Urinary bladder (tissue), 4 donors: ENCODE measurements around the gene GPHN. TPM values are rescaled to one million over a fixed set of nuclear protein-coding genes. Genes with fewer than 3 reads are reported as not detected.
"Not testable (repeated sequence)": the region's sequence is repeated elsewhere in the genome, so short reads cannot be mapped to it uniquely, and the experiment has no call there.

Source experiments
- DNase-seq: peaks from one replicate; pipeline ENCODE4 v3.0.0-alpha.2; 2015; ENCODE audit errors: extremely low spot score
- H3K27ac ChIP-seq: one replicate; pipeline ENCODE4 v1.5.1; 2013; ENCODE audit warnings: low read depth, mild to moderate bottlenecking, moderate library complexity
- H3K36me3 ChIP-seq: one replicate; pipeline ENCODE4 v1.6.1; 2013; ENCODE audit warnings: mild to moderate bottlenecking, moderate library complexity; ENCODE audit not compliant: insufficient read depth
- H3K4me1 ChIP-seq: one replicate; pipeline ENCODE4 v1.6.1; 2013; ENCODE audit warnings: mild to moderate bottlenecking, moderate library complexity; ENCODE audit not compliant: insufficient read depth
- H3K4me3 ChIP-seq: one replicate; pipeline ENCODE4 v1.5.1; 2013; ENCODE audit warnings: low read depth, low read length
- WGBS: extraction: QIAGEN DNeasy Blood & Tissue Kit; methylation state at CpG from one replicate; pipeline ENCODE4 v1.1.7; 2013; 5-methylcytosine and 5-hydroxymethylcytosine counted together
- polyA plus RNA-seq: library from polyadenylated mRNA; stranded (reverse); fragments of 200-250 nt; gene quantifications from one replicate; pipeline ENCODE4 v1.2.3, GENCODE V29; 2013
- total RNA-seq: library from RNA; depleted of rRNA; stranded (reverse); fragments of >200 nt; gene quantifications from one replicate; pipeline ENCODE4 v1.2.3, GENCODE V29; 2014
- donor health status: healthy with polysubstance abuse.
- donor health status: healthy.

GPHN gene
- total and polyA plus RNA-seq, 2 donors = 14.6 to 18.1 TPM

DNA sequence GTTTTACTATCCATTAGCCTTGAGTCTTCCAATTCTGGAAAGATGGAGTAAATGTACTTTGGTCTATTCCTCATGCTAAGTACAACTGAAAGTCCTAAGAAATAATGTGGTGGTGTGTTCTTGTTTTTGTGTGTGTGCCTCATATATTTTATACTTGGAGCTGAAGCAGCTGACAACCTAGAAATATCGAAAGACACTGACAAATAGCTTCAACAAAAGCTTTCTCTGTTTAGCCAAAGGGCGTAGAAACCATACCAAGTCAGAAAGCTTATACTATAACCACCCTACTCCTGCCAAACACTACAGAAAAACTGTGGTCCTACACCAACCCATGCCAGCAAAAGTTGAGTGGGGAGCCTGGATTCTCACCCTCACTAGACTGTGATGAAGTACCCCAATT, 188.4 kb downstream of the GPHN start:
- WGBS = 85% methylated on average over 2 of the region's 2 CpGs
- Histone ChIP-seq H3K36me3 (no peaks in the 10 kb centered on the region), H3K4me1 (no peaks in the 10 kb centered on the region), H3K4me3 (no peak overlapping the region), H3K27ac (no peak overlapping the region)
- DNase-seq = no peak

DNA sequence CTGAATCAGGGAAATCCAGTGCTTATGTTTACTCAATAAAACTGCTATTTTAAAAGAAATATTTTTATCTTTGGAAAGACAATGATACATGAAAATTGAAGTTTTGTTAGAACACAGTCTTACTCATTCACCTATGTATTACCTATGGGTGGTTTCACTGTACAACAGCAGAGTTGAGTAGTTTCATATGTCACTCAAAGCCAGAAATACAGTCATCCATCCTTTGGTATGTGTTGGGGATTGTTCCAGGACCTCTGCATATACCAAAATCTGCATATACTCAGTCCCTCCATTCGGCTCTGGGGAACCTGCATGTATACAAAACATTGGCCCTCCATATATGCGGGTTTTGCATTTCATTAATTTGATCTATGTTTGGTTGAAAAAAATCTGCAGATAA, 190.6 kb downstream of the GPHN start:
- Histone ChIP-seq H3K4me1 (no peaks in the 10 kb centered on the region), H3K27ac (no peak overlapping the region), H3K36me3 (no peaks in the 10 kb centered on the region), H3K4me3 (no peak overlapping the region)
- WGBS = 91% methylated on average over 2 of the region's 2 CpGs
- DNase-seq = no peak

DNA sequence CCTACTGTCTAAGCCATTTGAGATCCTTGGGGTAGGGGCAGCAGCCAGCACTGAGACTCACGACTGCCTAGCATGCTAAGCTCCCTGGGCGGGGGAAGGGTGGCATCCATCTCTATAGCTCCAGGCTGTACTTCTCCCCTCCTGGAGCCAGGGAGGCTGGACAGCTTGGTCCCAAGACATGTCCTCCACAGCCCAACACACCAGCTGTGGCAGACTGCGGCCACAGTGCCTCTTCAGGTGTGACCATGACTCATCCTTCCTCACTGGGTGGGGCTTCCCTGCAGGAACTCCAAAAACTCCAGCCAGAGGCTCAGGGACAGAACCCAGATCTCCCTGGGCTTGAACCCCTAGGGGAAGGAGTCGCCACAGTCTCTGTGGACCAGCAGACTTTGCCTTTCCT, 193.9 kb downstream of the GPHN start:
- Histone ChIP-seq H3K36me3 (no peaks in the 10 kb centered on the region), H3K4me3 (no peak overlapping the region), H3K4me1 (no peaks in the 10 kb centered on the region), H3K27ac (no peak overlapping the region)
- DNase-seq = no peak
- WGBS = 97% methylated on average over 4 of the region's 4 CpGs

DNA sequence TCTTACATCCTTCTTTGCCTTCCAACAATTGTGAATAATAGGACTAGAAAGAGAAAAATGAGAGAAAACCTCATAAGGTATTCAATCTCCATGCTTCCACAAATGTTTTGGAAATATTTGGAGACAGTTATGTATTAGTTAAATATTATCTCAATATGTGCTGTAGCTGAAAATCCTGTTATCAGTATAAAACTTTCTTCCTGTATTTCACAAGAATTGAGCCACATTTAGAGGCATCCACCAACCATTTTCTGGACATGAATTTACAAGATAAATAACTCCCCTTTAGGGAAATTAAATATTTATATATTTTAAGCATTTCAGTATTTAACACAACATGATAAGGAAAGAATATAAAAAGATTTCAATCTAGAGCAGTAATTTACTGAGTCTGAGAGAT, 200.3 kb downstream of the GPHN start:
- H3K4me1 ChIP-seq = no peaks in the 10 kb centered on the region
- DNase-seq = no peak
- no peak overlapping the region for H3K4me3 ChIP-seq
- H3K36me3 ChIP-seq = no peaks in the 10 kb centered on the region
- H3K27ac ChIP-seq = no peak overlapping the region

DNA sequence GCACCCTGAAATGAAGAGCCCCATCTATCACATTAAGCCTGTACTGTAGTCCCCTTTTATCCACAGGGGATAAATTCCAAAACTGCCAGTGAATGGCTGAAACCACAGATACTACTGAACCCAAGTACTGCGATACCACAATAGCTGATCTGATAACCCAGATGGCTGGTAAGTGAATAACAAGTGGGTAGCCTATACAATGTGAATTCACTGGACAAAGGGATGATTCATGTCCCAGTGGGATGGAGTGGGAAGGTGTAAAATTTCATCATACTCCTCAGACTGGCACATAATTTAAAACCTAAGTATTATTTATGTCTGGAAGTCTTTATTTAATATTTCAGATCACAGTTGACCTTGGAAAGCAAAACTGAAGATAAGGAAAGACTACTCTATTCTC, 201.3 kb downstream of the GPHN start:
- no peak for DNase-seq
- 62% methylated on average over 1 of the region's 1 CpG for WGBS

GRCh38 chr14:66714291-66714690, 206.3 kb downstream of the GPHN start:
- H3K36me3 ChIP-seq, DNase-seq, H3K4me3 ChIP-seq, H3K27ac ChIP-seq, H3K4me1 ChIP-seq: not testable (repeated sequence)
- WGBS = 79% methylated on average over 4 of the region's 4 CpGs

More for the DNA sequence above, 201.3 kb downstream of the GPHN start:
- Histone ChIP-seq H3K4me1 (no peaks in the 10 kb centered on the region), H3K27ac (no peak overlapping the region), H3K36me3 (no peaks in the 10 kb centered on the region), H3K4me3 (no peak overlapping the region)

DNA sequence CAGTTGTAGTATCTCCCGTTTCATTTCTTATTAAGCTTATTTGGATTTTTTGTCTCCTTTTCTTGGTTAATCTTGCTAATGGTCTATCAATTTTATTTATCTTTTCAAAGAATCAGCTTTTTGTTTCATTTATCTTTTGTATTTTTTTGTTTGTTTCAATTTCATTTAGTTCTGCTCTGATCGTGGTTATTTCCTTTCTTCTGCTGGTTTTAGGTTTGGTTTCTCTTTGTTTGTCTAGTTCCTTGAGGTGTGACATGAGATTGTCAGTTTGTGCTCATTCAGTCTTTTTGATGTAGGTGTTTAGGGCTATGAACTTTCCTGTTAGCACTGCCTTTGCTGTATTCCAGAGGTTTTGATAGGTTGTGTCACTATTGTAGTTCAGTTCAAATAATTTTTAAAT, 207.4 kb downstream of the GPHN start:
- 82% methylated on average over 2 of the region's 2 CpGs for WGBS

DNA sequence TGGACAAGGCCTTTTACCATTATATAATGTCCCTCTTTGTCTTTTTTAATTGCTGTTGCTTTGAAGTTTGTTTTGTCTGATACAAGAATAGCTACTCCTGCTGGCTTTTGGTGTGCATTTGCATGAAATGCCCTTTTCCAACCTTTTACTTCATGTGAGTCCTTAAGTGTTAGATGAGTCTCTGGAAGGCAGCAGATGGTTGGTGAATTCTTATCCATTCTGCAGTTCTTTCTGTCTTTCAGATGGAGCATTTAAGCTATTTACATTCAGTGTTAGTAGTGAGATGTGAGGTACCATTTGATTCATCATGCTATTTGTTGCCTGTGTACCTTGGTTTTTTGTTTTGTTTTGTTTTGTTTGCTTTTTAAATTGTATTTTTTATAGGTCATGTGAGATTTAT, 208.3 kb downstream of the GPHN start:
- Histone ChIP-seq H3K27ac (no peak overlapping the region), H3K4me1 (no peaks in the 10 kb centered on the region), H3K4me3 (no peak overlapping the region), H3K36me3 (no peaks in the 10 kb centered on the region)
- DNase-seq = no peak

More for the DNA sequence above, 207.4 kb downstream of the GPHN start:
- not testable (repeated sequence) for DNase-seq, H3K36me3 ChIP-seq, H3K27ac ChIP-seq, H3K4me3 ChIP-seq, H3K4me1 ChIP-seq

DNA sequence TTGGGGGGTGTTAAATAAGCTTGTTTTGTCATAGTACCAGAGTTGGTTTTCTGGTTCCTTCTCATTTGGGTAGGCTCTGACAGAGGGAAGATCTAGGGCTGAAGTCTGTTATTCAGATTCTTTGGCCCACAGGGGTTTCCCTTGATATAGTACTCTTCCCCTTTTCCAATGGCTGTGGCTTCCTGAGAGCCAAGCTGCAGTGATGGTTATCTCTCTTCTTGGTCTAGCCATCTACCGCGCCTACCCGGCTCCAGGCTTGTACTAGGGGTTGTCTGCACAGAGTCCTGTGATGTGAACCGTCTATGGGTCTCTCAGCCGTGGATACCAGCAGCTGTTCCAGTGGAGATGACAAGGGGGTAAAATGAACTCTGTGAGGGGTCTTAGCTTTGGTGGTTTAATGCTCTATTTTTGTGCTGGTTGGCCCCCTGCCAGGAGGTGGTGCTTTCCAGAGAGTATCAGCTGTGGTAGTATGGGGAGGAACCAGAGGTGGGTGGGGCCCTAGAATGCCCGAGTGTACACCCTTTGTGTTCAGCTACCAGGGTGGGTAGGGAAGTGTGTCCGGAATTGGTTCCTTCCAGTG, 209.7 kb downstream of the GPHN start:
- Histone ChIP-seq H3K4me3 (no peak overlapping the region), H3K4me1 (no peaks in the 10 kb centered on the region), H3K27ac (no peak overlapping the region), H3K36me3 (no peaks in the 10 kb centered on the region)
- DNase-seq = no peak
- 92% methylated on average over 7 of the region's 7 CpGs for WGBS

DNA sequence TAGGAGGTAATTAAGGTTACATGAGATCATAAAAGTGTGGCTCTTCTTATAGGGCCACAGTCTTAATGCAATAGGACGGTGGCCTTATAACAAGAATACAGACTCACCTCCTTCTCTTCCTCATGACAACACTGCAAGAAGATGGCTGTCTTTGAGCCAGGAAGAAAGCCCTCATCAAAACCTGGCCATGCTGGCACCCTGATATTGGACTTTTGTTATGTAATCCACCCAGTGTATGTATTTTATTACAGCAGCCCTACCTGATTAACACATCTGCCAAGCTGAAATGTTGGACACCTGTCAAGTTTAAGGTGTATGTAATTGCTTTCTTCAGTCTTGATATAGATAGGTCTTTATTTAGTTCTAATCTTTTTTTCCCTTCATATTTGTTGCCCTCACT, 217.0 kb downstream of the GPHN start:
- no peak for DNase-seq
- no peaks in the 10 kb centered on the region for H3K4me1 ChIP-seq
- 100% methylated on average over 1 of the region's 1 CpG for WGBS
- no peaks in the 10 kb centered on the region for H3K36me3 ChIP-seq
- H3K27ac ChIP-seq = no peak overlapping the region
- no peak overlapping the region for H3K4me3 ChIP-seq

DNA sequence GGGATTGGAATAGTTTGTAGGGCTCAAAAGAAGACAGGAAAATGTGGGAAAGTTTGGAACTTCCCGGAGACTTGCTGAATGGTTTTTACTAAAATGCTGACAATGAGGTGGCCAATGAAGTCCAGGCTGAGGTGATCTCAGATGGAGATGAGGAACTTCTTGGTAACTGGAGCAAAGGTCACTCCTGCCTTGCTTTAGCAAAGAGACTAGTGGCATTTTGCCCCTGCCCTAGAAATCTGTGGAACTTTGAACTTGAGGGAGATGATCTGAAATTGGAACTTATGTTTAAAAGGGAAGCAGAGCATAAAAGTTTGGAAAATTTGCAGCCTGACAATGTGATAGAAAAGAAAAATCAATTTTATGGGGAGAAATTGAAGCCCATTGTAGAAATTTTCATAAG, 223.4 kb downstream of the GPHN start:
- WGBS = 36% methylated on average over 1 of the region's 1 CpG
- H3K4me3 ChIP-seq, DNase-seq, H3K36me3 ChIP-seq, H3K4me1 ChIP-seq, H3K27ac ChIP-seq: not testable (repeated sequence)

- H3K36me3 ChIP-seq = no peaks in the 10 kb centered on the region
- H3K4me3 ChIP-seq = no peak overlapping the region
- H3K4me1 ChIP-seq = no peaks in the 10 kb centered on the region
- no peak for DNase-seq
- H3K27ac ChIP-seq = no peak overlapping the region
These were observed 227.9 kb downstream of the GPHN start for GRCh38 chr14:66735853-66736252.

GRCh38 chr14:66739826-66740225, 231.9 kb downstream of the GPHN start:
- Histone ChIP-seq H3K36me3 (no peaks in the 10 kb centered on the region), H3K4me1 (no peaks in the 10 kb centered on the region), H3K4me3 (no peak overlapping the region), H3K27ac (no peak overlapping the region)
- DNase-seq = no peak

- no peaks in the 10 kb centered on the region for H3K36me3 ChIP-seq
- DNase-seq = no peak
- H3K4me3 ChIP-seq = no peak overlapping the region
- 96% methylated on average over 1 of the region's 1 CpG for WGBS
- H3K27ac ChIP-seq = no peak overlapping the region
- no peaks in the 10 kb centered on the region for H3K4me1 ChIP-seq
These were observed 237.1 kb downstream of the GPHN start for GRCh38 chr14:66745078-66745477.

DNA sequence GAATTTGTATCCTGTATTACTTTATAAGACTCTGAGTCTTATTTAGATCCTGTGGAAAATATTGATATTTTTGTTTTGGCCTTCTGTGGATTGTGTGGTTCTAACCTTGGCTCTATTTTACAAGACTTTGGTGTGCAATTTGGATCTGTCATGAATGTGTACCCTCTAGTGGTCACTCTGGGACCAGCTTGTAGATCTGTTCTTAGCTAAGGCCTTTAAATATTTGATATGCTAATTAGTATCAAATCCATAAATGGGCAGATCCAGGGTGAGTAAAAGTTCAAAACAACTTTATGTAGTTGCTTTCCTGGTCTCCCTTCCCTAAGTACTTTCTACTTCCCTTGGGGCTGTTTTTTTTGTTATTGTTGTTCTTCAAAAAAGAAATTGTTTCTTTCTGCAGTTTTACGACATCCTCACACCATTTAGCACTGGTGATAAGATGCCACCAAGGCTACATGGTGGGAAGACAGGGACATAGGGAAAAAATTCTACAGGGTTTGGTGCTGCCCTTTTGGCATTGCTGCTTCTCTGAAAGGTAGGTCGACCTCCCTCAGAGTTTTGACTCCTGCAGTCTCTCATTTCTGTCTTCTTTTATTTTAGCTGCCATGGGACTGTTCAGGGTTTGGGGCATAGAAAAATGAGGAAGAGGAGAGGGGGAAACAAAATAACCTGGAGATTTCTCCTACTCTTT, 238.5 kb downstream of the GPHN start:
- H3K4me1 ChIP-seq = no peaks in the 10 kb centered on the region
- no peak overlapping the region for H3K27ac ChIP-seq
- DNase-seq = no peak
- no peaks in the 10 kb centered on the region for H3K36me3 ChIP-seq
- H3K4me3 ChIP-seq = no peak overlapping the region
- 85% methylated on average over 2 of the region's 2 CpGs for WGBS
